GM10248 (cell line): ENCODE data around the gene PROSER3.
"Not testable (repeated sequence)": the region's sequence is repeated elsewhere in the genome, so short reads cannot be mapped to it uniquely, and the experiment has no call there.

Experiments used
- CTCF ChIA-PET: fragments of 300-600 bp; sonication (Branson Sonifier 250); formaldehyde crosslinking; extraction: SDS; loops from one replicate; lab custom pipeline; 2021; ENCODE audit warnings: antibody characterized with exemption; lab: Yijun Ruan, JAX
- POLR2A ChIA-PET: fragments of 350-650 bp; sonication (Branson Sonifier 250); formaldehyde crosslinking; extraction: SDS; loops from one replicate; lab custom pipeline; 2020; ENCODE audit warnings: antibody characterized with exemption; lab: Yijun Ruan, JAX
- DNase-seq: peaks from one replicate; pipeline ENCODE4 v3.0.0; 2012; ENCODE audit errors: extremely low spot score
- TF ChIP-seq, protein P1 (sequence below): IDR thresholded peaks from 2 replicates; pipeline ENCODE4 v1.5.1; 2012; ENCODE audit warnings: mild to moderate bottlenecking, low read depth; ENCODE audit errors: extremely low read depth, missing control alignments, control extremely low read depth

Gene PROSER3

GRCh38 chr19:35768082-35768421 is 10.1 kb downstream of the PROSER3 start:
- no peak for DNase-seq
- CTCF ChIA-PET: interaction anchor here (1.6 kb wide), 1 partner anchor 20 kb away, joined by 5 read pairs; the partner anchor contains the start of gene LIN37
- TF ChIP-seq, protein P1, sequence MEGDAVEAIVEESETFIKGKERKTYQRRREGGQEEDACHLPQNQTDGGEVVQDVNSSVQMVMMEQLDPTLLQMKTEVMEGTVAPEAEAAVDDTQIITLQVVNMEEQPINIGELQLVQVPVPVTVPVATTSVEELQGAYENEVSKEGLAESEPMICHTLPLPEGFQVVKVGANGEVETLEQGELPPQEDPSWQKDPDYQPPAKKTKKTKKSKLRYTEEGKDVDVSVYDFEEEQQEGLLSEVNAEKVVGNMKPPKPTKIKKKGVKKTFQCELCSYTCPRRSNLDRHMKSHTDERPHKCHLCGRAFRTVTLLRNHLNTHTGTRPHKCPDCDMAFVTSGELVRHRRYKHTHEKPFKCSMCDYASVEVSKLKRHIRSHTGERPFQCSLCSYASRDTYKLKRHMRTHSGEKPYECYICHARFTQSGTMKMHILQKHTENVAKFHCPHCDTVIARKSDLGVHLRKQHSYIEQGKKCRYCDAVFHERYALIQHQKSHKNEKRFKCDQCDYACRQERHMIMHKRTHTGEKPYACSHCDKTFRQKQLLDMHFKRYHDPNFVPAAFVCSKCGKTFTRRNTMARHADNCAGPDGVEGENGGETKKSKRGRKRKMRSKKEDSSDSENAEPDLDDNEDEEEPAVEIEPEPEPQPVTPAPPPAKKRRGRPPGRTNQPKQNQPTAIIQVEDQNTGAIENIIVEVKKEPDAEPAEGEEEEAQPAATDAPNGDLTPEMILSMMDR: no peak
- POLR2A ChIA-PET: no interaction called here

DNA sequence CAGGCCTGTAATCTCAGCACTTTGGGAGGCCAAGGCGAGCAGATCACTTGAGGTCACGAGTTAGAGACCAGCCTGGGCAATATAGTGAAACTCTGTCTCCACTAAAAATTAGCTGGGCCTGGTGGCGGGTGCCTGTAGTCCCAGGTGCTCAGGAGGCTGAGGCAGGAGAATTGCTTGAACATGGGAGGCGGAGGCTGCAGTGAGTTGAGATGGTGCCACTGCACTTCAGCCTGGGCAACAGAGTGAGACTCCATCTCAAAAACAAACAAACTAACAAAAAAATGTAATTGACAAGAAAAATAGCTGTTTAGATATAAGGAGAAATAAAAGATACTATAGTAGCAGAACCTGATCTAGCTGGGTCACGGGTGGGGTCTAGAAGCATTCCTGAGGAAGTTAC is 14.4 kb downstream of the PROSER3 start:
- POLR2A ChIA-PET, DNase-seq: not testable (repeated sequence)
- CTCF ChIA-PET: interaction anchor here (1.0 to 1.4 kb wide), 2 partner anchors 18 to 78 kb away, joined by 3 read pairs; no protein-coding TSS in a partner anchor

DNA sequence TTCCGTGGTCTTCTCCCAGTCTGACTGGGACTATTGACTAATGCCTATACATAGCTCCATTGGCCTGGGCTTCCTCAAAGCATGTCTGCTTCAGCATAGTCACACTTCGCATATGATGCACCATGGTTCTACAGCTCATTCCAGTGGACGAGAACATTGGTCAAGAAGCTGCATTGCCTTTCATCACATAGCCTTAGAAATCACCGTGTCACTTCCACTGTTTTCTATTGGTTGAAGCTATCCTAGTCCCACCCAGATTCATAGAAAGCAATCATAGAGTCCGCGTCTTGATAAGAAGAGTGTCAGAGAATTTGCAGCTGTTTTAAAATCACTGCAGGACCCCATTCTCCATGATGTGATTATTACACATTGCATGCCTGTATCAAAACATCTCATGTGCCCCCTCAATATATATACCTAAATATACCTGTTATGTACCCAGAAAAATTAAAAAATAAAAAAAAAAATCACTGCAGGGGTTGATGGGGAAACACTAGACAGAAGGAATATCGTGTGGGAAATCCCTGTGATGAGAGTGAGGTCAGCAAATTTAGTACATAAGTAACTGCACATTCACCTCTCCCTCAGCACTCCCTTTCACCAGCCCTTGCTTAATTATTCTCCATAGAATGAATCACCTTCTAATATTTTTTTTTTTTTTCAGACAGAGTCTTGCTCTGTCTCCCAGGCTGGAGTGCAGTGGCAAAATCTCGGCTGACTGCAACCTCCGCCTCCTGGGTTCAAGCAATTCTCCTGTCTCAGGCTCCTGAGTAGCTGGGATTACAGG is 15.2 kb downstream of the PROSER3 start:
- ChIA-PET CTCF (interaction anchor here (1.0 to 2.5 kb wide), 3 partner anchors 17 to 79 kb away, joined by 3 to 6 read pairs (median 3); partner anchors contain the start of gene LIN37), POLR2A (interaction anchor here (0.6 kb wide), 2 partner anchors 130 to 161 kb away, joined by 4 read pairs; no protein-coding TSS in a partner anchor)
- TF ChIP-seq, protein P1: no peak
- DNase-seq: no peak

GRCh38 chr19:35774274-35775045 is 16.5 kb downstream of the PROSER3 start:
- CTCF ChIA-PET: interaction anchor here (2.5 kb wide), 1 partner anchor 27 kb away, joined by 6 read pairs; the partner anchor contains the start of gene LIN37
- POLR2A ChIA-PET: no interaction called here
- TF ChIP-seq, protein P1: no peak
- DNase-seq: no peak

DNA sequence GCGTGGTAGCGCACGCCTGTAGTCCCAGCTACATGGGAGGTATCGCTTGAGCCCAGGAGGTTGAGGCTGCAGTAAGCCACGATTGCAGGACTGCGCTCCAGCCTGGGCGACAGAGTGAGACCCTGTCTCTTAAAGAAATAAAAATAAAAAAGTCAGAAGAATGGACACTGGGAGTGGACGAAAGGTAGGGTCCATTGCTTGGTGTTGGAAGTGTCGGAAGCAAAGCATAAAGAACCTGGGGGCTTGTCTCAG is 17.0 kb downstream of the PROSER3 start:
- TF ChIP-seq, protein P1: no peak
- CTCF ChIA-PET: interaction anchor here (2.5 kb wide), 1 partner anchor 28 kb away, joined by 6 read pairs; the partner anchor contains the start of gene LIN37
- POLR2A ChIA-PET: no interaction called here
- DNase-seq: no peak

- POLR2A ChIA-PET: no interaction called here
Measured at GRCh38 chr19:35775298-35776101, 17.5 kb downstream of the PROSER3 start, which contains the start of gene ARHGAP33. Gene ARHGAP33, plus strand, starts transcription at chr19:35775564. Its CDS starts 95 bp downstream, at chr19:35775659.

More at GRCh38 chr19:35775298-35776101, 17.5 kb downstream of the PROSER3 start, which contains the start of gene ARHGAP33:
- TF ChIP-seq, protein P1: no peak
- peak; percentile 100 for DNase-seq
- CTCF ChIA-PET: interaction anchor here (0.8 to 2.5 kb wide), 2 partner anchors 28 to 81 kb away, joined by 3 to 6 read pairs; partner anchors contain the start of gene LIN37
